LNCaP clone FGC (cell line): ENCODE data around the gene RGS6.

Source experiments
- DNase-seq: peaks from one replicate; pipeline ENCODE4 v3.0.0-alpha.2; 2011; ENCODE audit warnings: low read depth
- H3K4me3 ChIP-seq: 2 replicates; pipeline ENCODE4 v1.5.1; 2011; ENCODE audit warnings: mild to moderate bottlenecking, low read depth, low read length, control low read depth
- CTCF ChIP-seq: IDR thresholded peaks from 2 replicates; pipeline ENCODE4 v1.5.1; 2012; ENCODE audit warnings: mild to moderate bottlenecking; ENCODE audit not compliant: control insufficient read depth, insufficient read depth; ENCODE audit errors: extremely low read depth

The RGS6 gene

DNA sequence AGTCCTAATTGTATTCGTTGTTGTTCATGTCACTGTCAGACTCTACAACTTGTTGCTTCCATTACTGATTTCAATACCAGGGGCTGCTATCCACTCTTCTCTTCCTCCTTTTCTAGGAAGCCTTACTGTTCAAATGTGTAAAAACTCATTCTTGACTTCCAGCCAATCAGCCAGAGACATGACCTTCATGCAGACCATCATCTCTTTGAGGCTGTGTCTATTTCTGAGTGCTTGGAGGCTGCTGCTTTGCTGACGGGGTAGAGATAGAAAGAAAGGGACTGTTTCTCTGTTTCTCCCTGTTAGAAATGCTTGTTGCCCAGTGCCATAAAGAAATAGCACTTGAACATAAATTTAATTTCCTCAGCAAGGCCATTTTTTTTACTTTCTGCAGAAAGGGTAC, 282.9 kb downstream of the RGS6 start:
- no peak for TF ChIP-seq CTCF
- no peak overlapping the region for H3K4me3 ChIP-seq
- DNase-seq: no peak

- no peak for DNase-seq
- TF ChIP-seq CTCF: no peak
- H3K4me3 ChIP-seq: no peak overlapping the region
Observed at GRCh38 chr14:72217135-72217534, 284.9 kb downstream of the RGS6 start.

DNA sequence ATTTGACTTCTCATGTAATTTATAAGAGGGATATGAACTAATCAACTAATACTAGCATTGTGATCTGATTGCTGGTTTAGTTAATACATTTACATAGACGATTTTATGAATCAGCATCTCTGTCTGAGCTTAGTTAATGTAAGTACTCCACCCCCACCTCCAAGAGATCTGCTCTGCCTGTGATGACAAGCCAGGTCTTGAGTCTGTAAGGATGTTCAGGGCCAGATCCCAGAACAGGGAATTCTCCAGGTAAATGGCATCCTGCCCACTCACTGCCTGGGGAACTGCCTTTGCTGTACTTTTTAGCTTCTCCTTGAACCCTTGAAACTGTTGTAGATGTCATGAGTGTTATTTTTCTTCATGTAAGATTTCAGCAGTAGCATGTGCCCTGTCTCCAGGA, 289.8 kb downstream of the RGS6 start:
- no peak for DNase-seq
- TF ChIP-seq CTCF: no peak

DNA sequence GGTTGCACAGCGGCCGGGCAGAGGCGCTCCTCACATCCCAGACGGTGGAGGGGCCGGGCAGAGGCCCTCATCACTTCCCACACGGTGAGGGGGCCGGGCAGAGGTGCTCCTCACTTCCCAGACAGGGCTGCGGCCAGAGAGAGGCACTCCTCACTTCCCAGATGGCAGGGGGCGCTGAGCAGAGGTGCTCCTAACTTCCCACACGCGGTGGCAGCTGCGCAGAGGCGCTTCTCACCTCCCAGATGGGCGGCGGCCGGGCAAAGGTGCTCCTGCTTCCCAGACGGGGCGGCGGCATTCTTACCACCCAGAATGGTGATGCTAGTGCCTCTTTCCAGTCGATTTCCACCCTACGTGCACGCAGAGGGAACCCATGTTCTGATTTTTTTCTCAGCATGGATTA, 304.4 kb downstream of the RGS6 start:
- TF ChIP-seq CTCF: no peak

More for the DNA sequence above, 289.8 kb downstream of the RGS6 start:
- no peak overlapping the region for H3K4me3 ChIP-seq

GRCh38 chr14:72237722-72238666, 305.8 kb downstream of the RGS6 start:
- no peak for DNase-seq
- no peak for TF ChIP-seq CTCF
- no peak overlapping the region for H3K4me3 ChIP-seq

More for the DNA sequence above, 304.4 kb downstream of the RGS6 start:
- no peak overlapping the region for H3K4me3 ChIP-seq
- no peak for DNase-seq

DNA sequence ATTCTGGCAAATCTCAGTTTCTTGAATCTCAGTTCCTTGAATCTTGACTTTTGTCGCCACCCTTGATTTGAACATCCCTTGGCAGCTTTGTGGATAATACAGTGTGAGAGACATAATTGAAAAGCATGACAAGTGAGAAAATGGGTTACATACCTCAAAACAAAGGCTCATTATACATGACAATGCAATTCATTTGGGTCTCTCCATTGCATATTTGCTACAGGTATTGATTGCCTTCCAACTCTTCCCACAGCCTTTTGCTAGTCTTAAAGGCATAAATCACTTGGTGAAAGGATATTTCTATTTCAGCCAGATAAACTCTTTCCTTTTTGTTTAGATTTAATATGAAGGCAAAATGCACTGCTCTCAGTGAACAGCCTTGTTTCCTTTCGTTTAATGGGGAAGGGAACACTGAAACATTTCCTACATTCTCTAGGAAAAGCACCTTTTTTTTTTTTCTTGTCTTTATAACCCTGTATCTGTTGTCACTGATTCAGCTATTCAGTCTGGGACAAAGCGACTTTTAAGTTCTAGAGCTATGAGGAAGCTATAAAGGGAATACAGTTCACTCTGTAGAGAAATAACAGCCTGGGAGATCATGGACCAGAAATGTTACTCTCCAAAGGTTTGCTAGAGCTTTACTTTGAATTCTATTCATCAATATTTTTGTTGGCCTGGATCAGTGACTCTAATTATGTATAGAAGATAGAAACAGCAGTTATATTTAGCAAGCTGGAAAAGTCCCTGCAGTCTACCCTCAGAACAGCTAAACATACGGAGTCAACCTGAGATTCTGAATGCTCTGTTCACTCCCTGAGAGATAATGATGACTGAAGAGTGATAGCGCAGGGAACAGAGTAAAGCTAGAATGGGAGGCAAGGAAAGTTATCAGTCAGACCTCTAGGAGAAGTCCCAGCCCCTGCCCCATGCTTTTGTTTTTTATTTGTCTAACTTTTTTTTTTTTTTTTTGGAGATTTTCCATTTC, 311.4 kb downstream of the RGS6 start:
- no peak for DNase-seq
- no peak overlapping the region for H3K4me3 ChIP-seq
- no peak for TF ChIP-seq CTCF
